Heart left ventricle (tissue), 13 donors: ENCODE results near the gene BFSP2.

Experiments used
- POLR2A ChIP-seq, 2 donors: fragments of 450-650 bp; IDR thresholded peaks; one replicate each; pipeline ENCODE4 v1.6.1; 2017; ENCODE audit warnings: antibody characterized with exemption in 2 of 2, mild to moderate bottlenecking in 2 of 2, moderate library complexity in 2 of 2
- TF ChIP-seq, protein P1 (sequence below), 12 donors: fragments of 200-600 bp; sonication (generic) in 4 of 12; IDR thresholded peaks; one replicate each; pipeline versions ENCODE4 v1.5.0 to v1.8.0; 2018 to 2022; ENCODE audit warnings: antibody characterized with exemption in 12 of 12, mild to moderate bottlenecking in 5 of 12
- donor health status: ischemic (EF 13 %, LVEDD 7.1; RV severe dilation, severe dysfunction).
- donor health status: DM: no; HTN: yes; CAD: no.
- donor health status: DM: no; HTN: no; CAD: no.
- donor health status: ischemic (EF 25% LVEDD 6.9; RV normal size, moderate dysfunction).
- donor health status: ischemic (EF 25% LVEDD 5.7; RV mildly dilated, moderate dysfunction).
- donor health status: ischemic (EF 35%, LVEDD 5.7; RV mildly dilated, moderate dysfunction).
- donor health status: nonischemic (EF 11% LVEDD 7.7; RV severe dilation, severe dysfunction).
- donor health status: DM: yes; HTN: yes; CAD: no.
- donor health status: PGD.
- donor health status: ischemic (EF 29% LVEDD 5.4; RV normal size, mild dysfunction).
- donor health status: nonischemic (EF 23%, LVEDD 6.1; RV moderate dilation, normal function).

- TF ChIP-seq, protein P1, sequence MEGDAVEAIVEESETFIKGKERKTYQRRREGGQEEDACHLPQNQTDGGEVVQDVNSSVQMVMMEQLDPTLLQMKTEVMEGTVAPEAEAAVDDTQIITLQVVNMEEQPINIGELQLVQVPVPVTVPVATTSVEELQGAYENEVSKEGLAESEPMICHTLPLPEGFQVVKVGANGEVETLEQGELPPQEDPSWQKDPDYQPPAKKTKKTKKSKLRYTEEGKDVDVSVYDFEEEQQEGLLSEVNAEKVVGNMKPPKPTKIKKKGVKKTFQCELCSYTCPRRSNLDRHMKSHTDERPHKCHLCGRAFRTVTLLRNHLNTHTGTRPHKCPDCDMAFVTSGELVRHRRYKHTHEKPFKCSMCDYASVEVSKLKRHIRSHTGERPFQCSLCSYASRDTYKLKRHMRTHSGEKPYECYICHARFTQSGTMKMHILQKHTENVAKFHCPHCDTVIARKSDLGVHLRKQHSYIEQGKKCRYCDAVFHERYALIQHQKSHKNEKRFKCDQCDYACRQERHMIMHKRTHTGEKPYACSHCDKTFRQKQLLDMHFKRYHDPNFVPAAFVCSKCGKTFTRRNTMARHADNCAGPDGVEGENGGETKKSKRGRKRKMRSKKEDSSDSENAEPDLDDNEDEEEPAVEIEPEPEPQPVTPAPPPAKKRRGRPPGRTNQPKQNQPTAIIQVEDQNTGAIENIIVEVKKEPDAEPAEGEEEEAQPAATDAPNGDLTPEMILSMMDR (IDR thresholded peaks at IDR 0.05) = no peak
- TF ChIP-seq POLR2A (IDR thresholded peaks at IDR 0.05) = no peak
Measured at GRCh38 chr3:133383175-133383574, 16.7 kb upstream of the BFSP2 start.
